Vagina (tissue), 2 donors: ENCODE measurements around the gene NOC3L.

Source experiments
- CTCF ChIP-seq, 3 experiments: fragments of 450-650 bp in 2 of 3; fragments of 200-600 bp in 1 of 3; sonication (generic) in 1 of 3; IDR thresholded peaks; one replicate each; pipeline ENCODE4 v1.5.1; 2017 to 2019; ENCODE audit warnings: antibody characterized with exemption in 3 of 3, mild to moderate bottlenecking in 2 of 3, moderate library complexity in 2 of 3
- POLR2A ChIP-seq, 2 donors: fragments of 450-650 bp; IDR thresholded peaks; one replicate each; pipeline ENCODE4 v1.6.1; 2017; ENCODE audit warnings: antibody characterized with exemption in 2 of 2, mild to moderate bottlenecking in 2 of 2, moderate library complexity in 2 of 2

- TF ChIP-seq CTCF (IDR thresholded peaks at IDR 0.05): no peak
- no peak for TF ChIP-seq POLR2A (IDR thresholded peaks at IDR 0.05)
Measured at GRCh38 chr10:94292434-94293090, 70.2 kb downstream of the NOC3L start.
